Left ventricle myocardium inferior (tissue), 1 donor: ENCODE data around the gene HSD11B2. TPM values are rescaled to one million over a fixed set of nuclear protein-coding genes. Genes with fewer than 3 reads are reported as not detected.

ENCODE experiments used
- DNase-seq: peaks from one replicate; pipeline ENCODE4 v3.0.0-alpha.2; 2020
- H3K27ac ChIP-seq: fragments of 200-600 bp; replicated peaks from 2 replicates; pipeline ENCODE4 v1.8.0; 2021
- H3K27me3 ChIP-seq: fragments of 200-600 bp; 2 replicates; pipeline ENCODE4 v1.8.0; 2021; ENCODE audit warnings: low read depth
- H3K36me3 ChIP-seq: fragments of 200-600 bp; 2 replicates; pipeline ENCODE4 v1.8.0; 2021
- H3K4me1 ChIP-seq: fragments of 200-600 bp; 2 replicates; pipeline ENCODE4 v1.8.0; 2021
- H3K4me3 ChIP-seq: fragments of 200-600 bp; 2 replicates; pipeline ENCODE4 v1.8.0; 2021; ENCODE audit warnings: mild to moderate bottlenecking, moderate library complexity
- H3K9me3 ChIP-seq: fragments of 200-600 bp; replicated peaks from 2 replicates; pipeline ENCODE4 v1.8.0; 2021
- intact Hi-C: fragments of 100-400 bp; cut with micrococcal nuclease; formaldehyde crosslinking; loops from one replicate; pipeline ENCODE4 v1.11.0; 2022
- total RNA-seq: library from RNA; stranded (reverse); fragmentation: NEBNext Ultra II Directional; extraction: Animal tissue kit (Norgen Biotek cat#: 25700); gene quantifications from one replicate; pipeline ENCODE4 v1.2.1, GENCODE V29; 2021
- TF ChIP-seq, protein P1 (sequence below): fragments of 200-600 bp; IDR thresholded peaks from 2 replicates; pipeline ENCODE4 v1.8.0; 2021; ENCODE audit warnings: antibody characterized with exemption, mild to moderate bottlenecking, borderline replicate concordance
- donor health status: DM: no; HTN: yes; CAD: no; lungs with severe emphysema.

Gene HSD11B2
- total RNA-seq, 1 donor from 2014 or later = 0.99 TPM

GRCh38 chr16:67395458-67396158 lies 35.3 kb upstream of the HSD11B2 start:
- Histone ChIP-seq H3K9me3 (no peaks in the 10 kb centered on the region), H3K27me3 (peaks cover 19% of the 10 kb centered on the region), H3K4me1 (peaks cover 85% of the 10 kb centered on the region), H3K27ac (peak overlapping the region; percentile 72), H3K4me3 (peak overlapping the region; percentile 7), H3K36me3 (no peaks in the 10 kb centered on the region)
- intact Hi-C loops = no loop called here
- DNase-seq = no peak
- TF ChIP-seq, protein P1, sequence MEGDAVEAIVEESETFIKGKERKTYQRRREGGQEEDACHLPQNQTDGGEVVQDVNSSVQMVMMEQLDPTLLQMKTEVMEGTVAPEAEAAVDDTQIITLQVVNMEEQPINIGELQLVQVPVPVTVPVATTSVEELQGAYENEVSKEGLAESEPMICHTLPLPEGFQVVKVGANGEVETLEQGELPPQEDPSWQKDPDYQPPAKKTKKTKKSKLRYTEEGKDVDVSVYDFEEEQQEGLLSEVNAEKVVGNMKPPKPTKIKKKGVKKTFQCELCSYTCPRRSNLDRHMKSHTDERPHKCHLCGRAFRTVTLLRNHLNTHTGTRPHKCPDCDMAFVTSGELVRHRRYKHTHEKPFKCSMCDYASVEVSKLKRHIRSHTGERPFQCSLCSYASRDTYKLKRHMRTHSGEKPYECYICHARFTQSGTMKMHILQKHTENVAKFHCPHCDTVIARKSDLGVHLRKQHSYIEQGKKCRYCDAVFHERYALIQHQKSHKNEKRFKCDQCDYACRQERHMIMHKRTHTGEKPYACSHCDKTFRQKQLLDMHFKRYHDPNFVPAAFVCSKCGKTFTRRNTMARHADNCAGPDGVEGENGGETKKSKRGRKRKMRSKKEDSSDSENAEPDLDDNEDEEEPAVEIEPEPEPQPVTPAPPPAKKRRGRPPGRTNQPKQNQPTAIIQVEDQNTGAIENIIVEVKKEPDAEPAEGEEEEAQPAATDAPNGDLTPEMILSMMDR = no peak

DNA sequence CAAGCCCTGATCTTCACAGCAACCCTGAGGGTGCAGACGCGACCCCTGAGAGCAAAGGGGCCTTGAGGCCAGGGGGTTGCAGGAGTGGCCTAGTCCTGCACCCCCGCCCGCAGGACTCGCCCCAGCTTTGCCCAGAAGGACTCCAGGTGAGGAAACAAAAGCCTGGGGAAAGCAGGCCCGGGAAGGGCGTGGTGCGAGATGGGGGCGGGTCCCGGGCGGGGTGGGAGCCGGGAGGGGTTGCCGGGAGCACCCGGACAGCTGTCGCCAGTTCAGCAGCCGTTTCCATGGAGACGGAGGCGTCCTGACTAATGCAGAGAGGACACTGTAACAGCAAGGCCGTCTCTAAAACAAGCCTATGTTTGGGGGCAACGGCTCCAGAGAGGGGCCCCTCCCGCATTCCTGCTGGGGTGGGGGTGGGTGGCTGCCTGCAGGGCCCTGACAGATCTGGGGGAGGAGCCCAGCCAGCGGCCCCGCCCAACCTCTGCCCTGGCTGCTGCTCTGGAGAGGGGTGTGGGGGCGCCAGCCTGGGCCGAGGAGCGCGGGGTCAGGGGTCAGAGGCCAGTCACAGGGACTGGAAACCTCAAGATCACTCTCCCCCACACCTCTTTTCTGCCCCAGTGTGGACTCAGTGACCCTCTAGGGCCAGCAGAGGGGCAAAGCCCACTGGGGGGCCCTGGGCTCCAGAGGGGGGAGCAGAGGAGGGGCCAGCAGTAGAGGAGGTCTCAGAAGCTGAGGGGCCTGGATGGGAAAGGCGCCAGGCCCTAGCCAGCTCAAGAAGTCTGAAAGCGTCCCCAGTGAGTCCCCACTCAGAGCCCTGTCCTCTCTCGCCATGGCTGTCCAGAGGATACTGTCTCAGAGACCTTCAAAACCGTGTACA lies 34.5 kb upstream of the HSD11B2 start:
- peak overlapping the region; percentile 7 for H3K4me3 ChIP-seq
- peaks cover 19% of the 10 kb centered on the region for H3K27me3 ChIP-seq
- peak overlapping the region; percentile 72 for H3K27ac ChIP-seq
- intact Hi-C loops = no loop called here
- no peaks in the 10 kb centered on the region for H3K9me3 ChIP-seq
- DNase-seq = peak; percentile 79
- no peaks in the 10 kb centered on the region for H3K36me3 ChIP-seq
- TF ChIP-seq, protein P1 = no peak
- peaks cover 80% of the 10 kb centered on the region for H3K4me1 ChIP-seq

- TF ChIP-seq, protein P1 = no peak
- Histone ChIP-seq H3K36me3 (no peaks in the 10 kb centered on the region), H3K27ac (peak overlapping the region; percentile 72), H3K4me3 (no peak overlapping the region), H3K4me1 (peaks cover 72% of the 10 kb centered on the region), H3K27me3 (peaks cover 19% of the 10 kb centered on the region), H3K9me3 (no peaks in the 10 kb centered on the region)
- intact Hi-C loops = no loop called here
- DNase-seq = peak; percentile 78
These were observed 33.7 kb upstream of the HSD11B2 start for GRCh38 chr16:67397036-67397801.

- no peaks in the 10 kb centered on the region for H3K9me3 ChIP-seq
- H3K27me3 ChIP-seq = peaks cover 19% of the 10 kb centered on the region
- TF ChIP-seq, protein P1 = no peak
- H3K36me3 ChIP-seq = no peaks in the 10 kb centered on the region
- H3K27ac ChIP-seq = peak overlapping the region; percentile 72
- H3K4me3 ChIP-seq = no peak overlapping the region
- intact Hi-C loops = no loop called here
- no peak for DNase-seq
- H3K4me1 ChIP-seq = peaks cover 64% of the 10 kb centered on the region
These were observed 32.9 kb upstream of the HSD11B2 start for GRCh38 chr16:67397812-67398545.
